HG02642 (cell line): ENCODE results near the gene FAM120B.
"Not testable (repeated sequence)": the region's sequence is repeated elsewhere in the genome, so short reads cannot be mapped to it uniquely, and the experiment has no call there.

Source experiments
- ATAC-seq: cut with Tn5 transposase; IDR thresholded peaks from one replicate; pipeline ENCODE4 v1.9.1; 2021; ENCODE audit warnings: mild to moderate bottlenecking; ENCODE audit not compliant: unreplicated experiment, poor library complexity

Gene FAM120B

GRCh38 chr6:170405311-170405975 is 98.9 kb downstream of the FAM120B start:
- no peak for ATAC-seq

DNA sequence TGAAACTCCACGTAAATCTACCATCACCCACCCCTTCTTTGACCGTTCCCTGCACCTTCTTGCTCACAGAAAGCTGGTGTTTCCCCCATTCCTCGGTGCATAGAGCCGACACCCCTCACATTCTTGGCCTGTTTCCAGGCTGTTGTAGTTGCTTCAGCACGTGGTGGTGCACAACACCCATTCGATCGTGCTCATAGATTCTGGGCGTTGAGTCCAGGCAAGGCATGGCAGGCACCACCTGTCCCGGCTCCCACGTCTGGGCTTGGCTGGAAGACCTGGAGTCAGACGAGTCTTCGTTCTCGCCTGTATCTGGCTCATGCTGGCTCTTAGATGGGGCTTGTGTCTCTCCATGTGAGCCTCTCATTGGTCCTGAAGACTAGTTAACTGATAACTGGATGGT is 100.6 kb downstream of the FAM120B start:
- no peak for ATAC-seq

DNA sequence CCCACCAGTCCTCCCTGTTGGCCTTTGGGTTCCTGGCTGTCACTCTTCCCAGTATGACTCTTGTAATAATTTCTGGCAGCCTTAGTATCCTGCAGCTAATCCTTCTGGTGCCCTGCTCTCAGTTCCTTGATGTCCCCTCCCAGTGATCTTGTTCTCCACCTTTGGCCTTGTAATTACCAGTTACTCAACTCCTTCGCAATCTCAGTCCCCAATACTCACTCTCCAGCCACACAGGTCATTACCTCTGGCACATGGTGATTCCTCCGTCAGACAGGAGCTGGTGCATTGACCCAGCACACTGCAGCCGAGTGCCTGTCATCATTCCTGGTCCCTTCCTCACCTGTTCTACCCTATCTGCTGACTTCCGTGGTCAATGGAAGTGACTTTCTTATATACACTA is 101.4 kb downstream of the FAM120B start:
- no peak for ATAC-seq

GRCh38 chr6:170409746-170410145 is 103.2 kb downstream of the FAM120B start:
- ATAC-seq, result not testable (repeated sequence)

- ATAC-seq, result no peak
These were observed 103.7 kb downstream of the FAM120B start for GRCh38 chr6:170410241-170410640.

DNA sequence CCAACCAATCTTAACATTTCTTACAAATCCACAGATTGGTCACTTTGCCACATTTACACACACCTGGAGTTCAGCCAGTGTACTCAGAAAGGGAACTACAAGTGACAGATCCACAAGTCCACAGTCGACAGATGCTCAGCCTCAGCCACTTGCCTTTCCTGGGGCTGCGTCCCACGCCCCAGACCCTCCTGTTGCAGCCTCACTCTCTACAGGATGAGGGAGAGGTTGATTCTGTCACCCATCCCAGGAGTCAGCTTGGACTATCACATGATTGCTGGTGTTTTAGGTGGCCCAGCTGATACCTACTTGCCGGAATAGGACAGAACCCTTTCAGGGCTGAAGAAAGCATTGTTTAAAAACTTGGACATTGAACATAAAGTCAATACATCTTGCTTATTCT is 108.8 kb downstream of the FAM120B start:
- ATAC-seq, result no peak

GRCh38 chr6:170416303-170416702 is 109.7 kb downstream of the FAM120B start:
- no peak for ATAC-seq

GRCh38 chr6:170416959-170417606 is 110.5 kb downstream of the FAM120B start:
- ATAC-seq, result no peak

DNA sequence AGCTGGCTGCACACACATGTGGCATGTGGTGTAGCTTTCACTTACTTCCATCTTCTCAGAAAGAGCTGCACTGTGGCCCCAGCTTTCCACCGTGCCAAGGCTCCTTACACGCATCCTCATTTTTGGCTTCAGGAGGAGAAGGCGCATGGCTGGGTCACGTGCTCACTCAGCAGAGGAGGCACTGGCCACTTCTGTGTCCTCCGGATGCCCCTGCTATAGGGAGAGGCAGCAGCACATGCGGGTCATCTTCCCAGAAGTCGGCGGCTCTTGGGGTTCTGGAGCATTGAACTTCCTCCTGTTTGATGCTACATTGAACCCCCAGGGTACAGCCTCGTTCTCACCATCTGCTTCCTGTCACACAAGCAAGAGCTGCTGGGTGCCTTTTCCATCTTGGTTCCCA is 111.3 kb downstream of the FAM120B start:
- no peak for ATAC-seq

- no peak for ATAC-seq
These were observed 113.7 kb downstream of the FAM120B start for GRCh38 chr6:170420283-170420682.

- no peak for ATAC-seq
These were observed 114.5 kb downstream of the FAM120B start for GRCh38 chr6:170420791-170421776.

DNA sequence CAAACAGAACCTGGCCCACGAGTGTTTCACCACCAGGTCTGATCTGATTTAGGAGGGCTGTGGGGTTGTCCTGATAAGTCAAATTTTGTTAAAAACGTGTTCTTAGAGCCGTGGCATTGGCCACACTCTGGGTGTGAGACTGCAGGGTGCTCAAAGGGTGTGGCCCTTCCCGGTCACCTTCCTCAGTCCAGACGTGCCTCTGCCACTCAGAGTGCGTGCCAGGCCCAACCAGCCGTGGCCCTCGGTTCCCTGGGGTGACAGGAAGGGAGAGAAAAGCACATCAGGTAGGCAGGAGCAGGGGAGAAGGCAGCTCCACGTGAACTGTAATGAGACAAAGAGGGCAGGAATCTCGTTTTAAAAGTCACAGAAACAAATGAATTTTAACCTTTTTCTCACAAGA is 115.4 kb downstream of the FAM120B start:
- ATAC-seq, result no peak

DNA sequence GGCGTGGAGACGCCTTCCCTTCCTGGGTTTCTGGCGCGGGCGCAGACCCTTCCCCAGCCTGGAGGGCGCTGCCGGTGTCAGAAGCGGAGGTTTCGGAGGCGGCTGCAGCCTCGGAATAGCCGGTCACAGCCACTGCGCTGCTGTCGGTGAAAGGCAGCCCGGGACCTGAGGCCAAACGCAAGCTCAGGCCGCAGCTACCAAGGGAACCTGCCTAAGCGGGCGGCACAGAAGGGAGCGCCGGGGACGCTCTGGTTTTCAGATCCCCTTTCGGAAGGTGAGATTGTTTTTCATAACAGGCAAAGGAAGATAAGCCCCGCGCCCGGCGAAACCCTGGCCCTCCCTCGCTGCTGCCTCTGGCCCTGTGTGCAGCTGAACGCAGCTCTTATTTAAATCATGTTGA is 116.5 kb downstream of the FAM120B start:
- no peak for ATAC-seq

DNA sequence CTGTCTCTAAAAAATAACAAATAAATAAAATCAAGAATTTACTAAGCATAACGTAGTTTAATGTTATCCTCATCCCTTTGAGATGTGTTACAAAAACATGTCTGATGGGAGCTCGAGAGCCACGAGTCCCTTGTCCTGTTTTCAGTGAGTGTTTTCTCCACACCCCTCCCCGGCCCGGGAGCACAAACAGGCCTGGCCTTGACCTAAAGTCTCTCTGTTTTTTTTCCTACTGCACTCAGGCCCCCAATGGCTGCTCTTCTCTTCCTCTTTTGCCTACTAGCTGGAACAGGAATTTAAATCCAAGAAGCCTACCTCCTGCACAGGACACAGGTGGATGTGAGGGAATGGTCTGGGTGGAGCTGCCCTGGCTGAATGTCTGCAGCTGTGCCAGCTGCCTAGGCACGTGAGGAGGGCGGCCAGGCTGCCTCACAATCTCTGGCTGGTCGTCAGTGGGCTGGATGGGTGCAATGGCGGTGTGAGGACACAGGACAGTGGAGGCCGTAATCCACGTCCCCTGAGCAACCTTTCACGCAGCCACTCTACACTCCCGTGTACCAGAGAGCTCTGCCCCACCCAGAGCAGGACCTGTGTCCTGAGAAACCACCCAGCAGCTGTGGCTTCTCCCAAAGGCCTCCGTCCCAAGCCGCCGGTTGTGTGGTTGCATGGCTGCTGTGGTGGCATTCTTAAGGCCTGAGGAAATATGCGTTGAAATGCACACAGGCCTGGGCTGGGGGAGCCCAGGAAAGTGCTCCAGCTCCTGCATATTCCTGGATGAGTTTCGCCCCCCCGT is 117.5 kb downstream of the FAM120B start:
- ATAC-seq, result no peak

DNA sequence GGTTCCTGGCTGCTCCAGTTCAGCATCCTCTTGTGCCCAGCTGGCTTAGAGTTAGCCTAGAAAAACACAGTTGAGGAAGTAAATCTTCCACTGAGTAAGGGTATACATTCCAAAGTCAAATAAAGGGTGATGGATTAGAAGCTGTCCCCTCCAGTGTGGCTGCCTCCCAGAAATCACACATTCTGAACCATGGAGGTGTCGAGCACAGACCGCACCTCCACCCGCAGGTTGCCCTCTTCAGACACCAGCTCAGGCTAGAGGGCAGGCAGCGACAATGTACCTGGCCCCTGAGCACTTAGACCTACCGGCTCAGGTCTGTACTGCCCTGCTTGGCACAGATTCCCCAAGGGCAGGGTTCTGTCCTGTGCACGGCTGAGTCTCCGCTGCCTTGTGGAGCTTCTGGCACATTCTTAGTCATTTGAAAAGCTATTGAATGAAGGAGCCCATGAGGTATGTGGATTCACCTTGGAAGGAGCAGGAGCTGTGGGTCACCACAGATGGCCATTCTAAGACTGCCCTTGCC is 118.1 kb downstream of the FAM120B start:
- ATAC-seq, result no peak

GRCh38 chr6:170429450-170429849 is 122.9 kb downstream of the FAM120B start:
- no peak for ATAC-seq

DNA sequence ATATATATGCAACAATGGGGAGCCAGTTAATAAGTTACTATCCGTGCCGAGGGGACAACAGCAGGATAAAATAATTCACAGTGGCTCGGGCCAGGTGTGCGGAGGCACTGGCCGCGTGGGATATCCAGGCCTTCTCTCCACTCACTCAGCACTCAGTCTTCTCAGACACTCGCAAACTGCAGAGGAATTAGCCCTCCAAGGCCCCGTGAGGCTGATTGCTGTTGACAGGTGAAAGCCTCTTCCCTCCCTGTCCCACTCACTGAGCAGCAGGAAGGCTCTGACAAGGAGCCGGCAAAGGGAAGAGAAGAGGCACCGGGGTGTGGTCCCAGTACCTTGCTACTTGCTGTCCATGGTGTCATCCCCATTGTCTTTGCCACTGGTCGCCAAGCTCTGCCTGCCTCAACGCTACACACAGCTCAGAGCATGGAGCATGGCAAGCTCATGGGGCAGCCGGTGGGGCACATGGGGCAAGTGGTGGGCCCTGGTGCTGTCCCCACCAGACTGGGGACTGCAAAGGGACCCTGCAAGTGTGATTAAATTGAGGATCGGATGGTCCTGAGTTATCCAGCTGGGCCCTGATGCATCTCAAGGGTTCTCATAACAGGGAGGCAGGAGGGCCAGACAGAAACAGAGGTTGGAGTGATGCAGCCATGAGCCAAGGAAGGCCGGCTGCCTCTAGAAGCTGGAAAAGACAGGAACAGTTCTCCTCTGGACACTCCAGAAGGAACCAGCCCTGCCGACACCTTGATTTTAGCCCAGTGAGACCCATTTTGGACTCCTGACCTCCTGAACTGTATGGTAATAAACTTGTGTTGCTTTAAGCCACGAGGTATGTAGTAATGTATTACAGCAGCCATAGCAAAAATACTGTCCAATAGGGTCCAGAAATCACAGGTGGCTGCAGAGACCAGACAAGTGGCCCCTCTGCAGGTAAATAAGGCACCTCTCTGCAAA is 126.9 kb downstream of the FAM120B start:
- no peak for ATAC-seq

- no peak for ATAC-seq
These were observed 127.7 kb downstream of the FAM120B start for GRCh38 chr6:170434117-170434820.
